ENCODE results near the gene RBM19.
"Not testable (repeated sequence)": the region's sequence is repeated elsewhere in the genome, so short reads cannot be mapped to it uniquely, and the experiment has no call there.

DNA sequence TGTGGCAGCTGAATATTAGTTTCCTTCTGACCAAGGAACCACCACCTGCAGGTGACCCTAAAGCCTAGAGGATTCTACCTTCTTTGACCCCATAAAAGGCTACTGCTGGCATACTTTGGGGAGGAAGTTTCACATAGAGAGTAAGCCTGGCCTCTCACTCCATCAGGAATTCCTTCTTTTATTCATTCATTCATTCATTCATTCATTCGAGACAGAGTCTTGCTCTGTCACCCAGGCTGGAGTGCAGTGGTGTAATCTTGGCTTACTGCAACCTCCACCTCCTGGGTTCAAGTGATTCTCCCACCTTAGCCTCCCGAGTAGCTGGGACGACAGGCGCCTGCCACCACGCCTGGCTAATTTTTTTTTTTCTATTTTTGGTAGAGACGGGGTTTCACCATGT lies 64.8 kb downstream of the RBM19 start:
- TF ChIP-seq, protein P1, sequence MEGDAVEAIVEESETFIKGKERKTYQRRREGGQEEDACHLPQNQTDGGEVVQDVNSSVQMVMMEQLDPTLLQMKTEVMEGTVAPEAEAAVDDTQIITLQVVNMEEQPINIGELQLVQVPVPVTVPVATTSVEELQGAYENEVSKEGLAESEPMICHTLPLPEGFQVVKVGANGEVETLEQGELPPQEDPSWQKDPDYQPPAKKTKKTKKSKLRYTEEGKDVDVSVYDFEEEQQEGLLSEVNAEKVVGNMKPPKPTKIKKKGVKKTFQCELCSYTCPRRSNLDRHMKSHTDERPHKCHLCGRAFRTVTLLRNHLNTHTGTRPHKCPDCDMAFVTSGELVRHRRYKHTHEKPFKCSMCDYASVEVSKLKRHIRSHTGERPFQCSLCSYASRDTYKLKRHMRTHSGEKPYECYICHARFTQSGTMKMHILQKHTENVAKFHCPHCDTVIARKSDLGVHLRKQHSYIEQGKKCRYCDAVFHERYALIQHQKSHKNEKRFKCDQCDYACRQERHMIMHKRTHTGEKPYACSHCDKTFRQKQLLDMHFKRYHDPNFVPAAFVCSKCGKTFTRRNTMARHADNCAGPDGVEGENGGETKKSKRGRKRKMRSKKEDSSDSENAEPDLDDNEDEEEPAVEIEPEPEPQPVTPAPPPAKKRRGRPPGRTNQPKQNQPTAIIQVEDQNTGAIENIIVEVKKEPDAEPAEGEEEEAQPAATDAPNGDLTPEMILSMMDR (IDR thresholded peaks at IDR 0.05): not testable (repeated sequence)
- TF ChIP-seq POLR2A (IDR thresholded peaks at IDR 0.05): not testable (repeated sequence)

Data from heart left ventricle (tissue), 13 donors.